Activated CD4-positive, alpha-beta T cell treated with anti-CD3 and anti-CD28 coated beads, Interleukin-2, amount 10 ng/mL, durations not matched to agents 24 days and 14 days (primary cell): ENCODE data around the gene ATF7IP. TPM values are rescaled to one million over a fixed set of nuclear protein-coding genes. Genes with fewer than 3 reads are reported as not detected.
"Not testable (repeated sequence)": the region's sequence is repeated elsewhere in the genome, so short reads cannot be mapped to it uniquely, and the experiment has no call there.

Experiments
- DNase-seq: peaks from one replicate; pipeline ENCODE4 v3.0.0; 2022
- H3K27ac Mint-ChIP-seq: one replicate; pipeline ENCODE4 v1.8.0; 2022; ENCODE audit warnings: mild to moderate bottlenecking, mixed read lengths
- H3K27me3 Mint-ChIP-seq: one replicate; pipeline ENCODE4 v1.8.0; 2022; ENCODE audit warnings: mixed read lengths
- H3K36me3 Mint-ChIP-seq: one replicate; pipeline ENCODE4 v1.8.0; 2022; ENCODE audit warnings: low read depth, mild to moderate bottlenecking, mixed read lengths
- H3K4me1 Mint-ChIP-seq: one replicate; pipeline ENCODE4 v1.8.0; 2021; ENCODE audit warnings: mixed read lengths
- H3K4me3 Mint-ChIP-seq: one replicate; pipeline ENCODE4 v1.8.0; 2022; ENCODE audit warnings: mild to moderate bottlenecking, moderate library complexity, mixed read lengths
- H3K9me3 Mint-ChIP-seq: one replicate; pipeline ENCODE4 v1.8.0; 2021; ENCODE audit warnings: mixed read lengths
- intact Hi-C: fragments of 100-400 bp; cut with micrococcal nuclease; formaldehyde crosslinking; loops from one replicate; pipeline ENCODE4 v1.15.1; 2023
- total RNA-seq: library from RNA; stranded (reverse); gene quantifications from 2 replicates; pipeline ENCODE4 v1.2.3, GENCODE V29; 2022

The ATF7IP gene
- total RNA-seq, 1 donor from 2014 or later = 72.4 TPM

GRCh38 chr12:14354665-14355064, 10.8 kb upstream of the ATF7IP start:
- H3K4me3 Mint-ChIP-seq, H3K4me1 Mint-ChIP-seq, DNase-seq, H3K27ac Mint-ChIP-seq, intact Hi-C loops, H3K36me3 Mint-ChIP-seq, H3K27me3 Mint-ChIP-seq: not testable (repeated sequence)
- peaks cover 30% of the 10 kb centered on the region for H3K9me3 Mint-ChIP-seq

DNA sequence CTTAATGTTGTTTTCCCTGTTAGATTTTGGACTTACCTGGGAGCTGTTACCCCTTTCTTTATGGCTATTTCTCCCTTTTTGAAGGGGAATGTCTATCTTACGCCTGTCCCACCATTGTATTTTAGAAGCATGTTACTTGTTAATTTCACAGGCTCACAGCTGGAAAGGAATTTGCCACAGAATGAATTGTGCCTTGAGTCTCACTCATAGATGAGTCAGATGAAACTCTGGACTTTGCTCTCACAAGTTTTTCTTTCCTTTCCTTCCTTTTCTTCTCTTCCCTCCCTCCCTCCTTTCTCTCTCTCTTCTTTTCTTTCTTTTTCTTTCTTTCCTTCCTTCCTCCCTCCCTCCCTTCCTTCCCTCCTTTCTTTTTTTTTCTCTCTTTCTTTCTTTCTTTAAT, 9.3 kb upstream of the ATF7IP start:
- no peak overlapping the region for H3K27ac Mint-ChIP-seq
- peaks cover 4% of the 10 kb centered on the region for H3K36me3 Mint-ChIP-seq
- H3K9me3 Mint-ChIP-seq = peaks cover 22% of the 10 kb centered on the region
- no peaks in the 10 kb centered on the region for H3K4me1 Mint-ChIP-seq
- DNase-seq = no peak
- intact Hi-C loops = no loop called here
- no peaks in the 10 kb centered on the region for H3K27me3 Mint-ChIP-seq
- H3K4me3 Mint-ChIP-seq = no peak overlapping the region

- H3K4me1 Mint-ChIP-seq = peaks cover 4% of the 10 kb centered on the region
- no peak overlapping the region for H3K4me3 Mint-ChIP-seq
- intact Hi-C loops = no loop called here
- H3K27me3 Mint-ChIP-seq = no peaks in the 10 kb centered on the region
- DNase-seq = no peak
- H3K9me3 Mint-ChIP-seq = peaks cover 19% of the 10 kb centered on the region
- no peak overlapping the region for H3K27ac Mint-ChIP-seq
- peaks cover 5% of the 10 kb centered on the region for H3K36me3 Mint-ChIP-seq
Measured at GRCh38 chr12:14357486-14357885, 8.0 kb upstream of the ATF7IP start.

GRCh38 chr12:14362352-14362751, 3.1 kb upstream of the ATF7IP start:
- H3K4me1 Mint-ChIP-seq = peaks cover 28% of the 10 kb centered on the region

GRCh38 chr12:14364583-14365271, 755 bp upstream of the ATF7IP start:
- peaks cover 3% of the 10 kb centered on the region for H3K9me3 Mint-ChIP-seq
- no peaks in the 10 kb centered on the region for H3K27me3 Mint-ChIP-seq
- peaks cover 9% of the 10 kb centered on the region for H3K36me3 Mint-ChIP-seq
- intact Hi-C loops = loop anchor here (1.0 to 10.0 kb wide), 7 partner anchors 30 to 1647 kb away; partner anchors contain the start of genes CDKN1B and HEBP1
- peak overlapping the region; percentile 82 for H3K4me3 Mint-ChIP-seq
- peaks cover 32% of the 10 kb centered on the region for H3K4me1 Mint-ChIP-seq
- peak overlapping the region; percentile 95 for H3K27ac Mint-ChIP-seq
- peak; percentile 62 for DNase-seq

More at GRCh38 chr12:14362352-14362751, 3.1 kb upstream of the ATF7IP start:
- H3K27ac Mint-ChIP-seq = no peak overlapping the region
- H3K4me3 Mint-ChIP-seq = no peak overlapping the region
- peaks cover 3% of the 10 kb centered on the region for H3K9me3 Mint-ChIP-seq
- no peaks in the 10 kb centered on the region for H3K27me3 Mint-ChIP-seq
- intact Hi-C loops = loop anchor here (10.0 kb wide), 1 partner anchor 1358 kb away; the partner anchor contains the start of gene HEBP1
- no peak for DNase-seq
- peaks cover 6% of the 10 kb centered on the region for H3K36me3 Mint-ChIP-seq

DNA sequence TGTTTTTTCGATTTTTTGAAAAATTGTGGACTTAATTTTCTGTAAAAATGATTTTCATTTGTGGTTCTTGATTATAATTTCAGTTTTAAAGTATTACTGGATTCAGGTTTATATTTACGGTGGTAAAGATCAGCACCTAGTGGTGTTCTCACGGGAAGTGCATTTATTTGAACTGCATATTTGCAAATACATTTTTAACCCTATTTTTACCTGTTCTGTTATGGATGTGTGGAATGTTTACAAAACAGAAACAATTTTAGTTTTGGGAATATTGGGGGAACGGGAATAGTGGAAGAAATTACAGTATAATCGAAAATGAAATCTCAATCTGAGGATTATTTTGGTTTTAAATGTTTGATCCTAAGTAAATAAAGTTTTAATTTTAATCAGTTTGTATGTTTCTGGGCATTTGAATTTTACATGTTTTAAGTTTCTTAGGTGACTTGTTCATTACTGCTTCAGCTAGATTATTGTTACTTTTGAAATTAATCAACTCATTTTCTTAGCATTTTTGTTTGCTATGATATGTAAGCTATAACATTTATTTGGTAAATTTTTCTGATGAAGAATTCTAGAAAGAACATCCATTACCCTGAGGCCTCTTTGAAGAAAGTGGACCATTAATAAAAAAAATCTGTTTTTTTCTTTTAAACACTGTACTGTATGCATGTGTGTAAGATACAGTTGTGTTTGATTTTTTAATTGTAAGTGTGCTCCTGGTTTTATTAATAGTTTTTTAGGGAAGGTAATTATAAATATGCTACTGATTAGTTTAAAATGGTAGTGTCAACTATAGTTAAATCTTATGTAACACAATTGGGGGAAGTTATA, 942 bp downstream of the ATF7IP start:
- intact Hi-C loops = loop anchor here (1.0 to 10.0 kb wide), 8 partner anchors 19 to 1649 kb away; partner anchors contain the start of genes ARHGDIB, CDKN1B and HEBP1
- no peak for DNase-seq

GRCh38 chr12:14367040-14367661, 1.7 kb downstream of the ATF7IP start:
- Mint-ChIP-seq H3K27me3 (no peaks in the 10 kb centered on the region), H3K9me3 (peaks cover 3% of the 10 kb centered on the region), H3K36me3 (peaks cover 16% of the 10 kb centered on the region), H3K4me1 (peaks cover 47% of the 10 kb centered on the region), H3K4me3 (peak overlapping the region; percentile 82), H3K27ac (peak overlapping the region; percentile 95)
- no peak for DNase-seq
- intact Hi-C loops = loop anchor here (1.0 to 10.0 kb wide), 8 partner anchors 18 to 1650 kb away; partner anchors contain the start of genes ARHGDIB, CDKN1B and HEBP1

More for the DNA sequence above, 942 bp downstream of the ATF7IP start:
- H3K4me1 Mint-ChIP-seq = peaks cover 41% of the 10 kb centered on the region
- H3K36me3 Mint-ChIP-seq = peaks cover 16% of the 10 kb centered on the region
- peaks cover 3% of the 10 kb centered on the region for H3K9me3 Mint-ChIP-seq
- H3K27me3 Mint-ChIP-seq = no peaks in the 10 kb centered on the region
- peak overlapping the region; percentile 95 for H3K27ac Mint-ChIP-seq
- H3K4me3 Mint-ChIP-seq = peak overlapping the region; percentile 82

DNA sequence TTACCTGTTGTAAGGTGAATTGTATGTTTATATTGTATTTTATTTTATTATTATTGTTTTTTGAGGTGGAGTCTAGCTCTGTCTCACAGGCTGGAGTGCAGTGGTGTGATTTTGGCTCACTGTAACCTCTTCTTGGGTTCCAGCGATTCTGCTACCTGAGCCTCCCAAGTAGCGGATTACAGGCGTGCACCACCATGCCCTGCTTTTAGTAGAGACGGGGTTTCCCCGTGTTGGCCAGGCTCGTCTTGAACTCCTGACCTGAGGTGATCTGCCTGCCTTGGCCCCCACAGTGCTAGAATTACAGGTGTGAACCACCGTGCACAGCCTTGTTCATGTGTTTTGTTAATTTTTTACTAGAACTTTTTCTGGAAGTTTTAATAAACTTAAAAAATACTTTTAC, 3.8 kb downstream of the ATF7IP start:
- no peaks in the 10 kb centered on the region for H3K27me3 Mint-ChIP-seq
- no peak overlapping the region for H3K4me3 Mint-ChIP-seq
- peaks cover 21% of the 10 kb centered on the region for H3K36me3 Mint-ChIP-seq
- no peaks in the 10 kb centered on the region for H3K9me3 Mint-ChIP-seq
- H3K27ac Mint-ChIP-seq = no peak overlapping the region
- no peak for DNase-seq
- peaks cover 54% of the 10 kb centered on the region for H3K4me1 Mint-ChIP-seq
- intact Hi-C loops = loop anchor here (5.0 to 10.0 kb wide), 2 partner anchors 1365 to 1652 kb away; partner anchors contain the start of genes CDKN1B and HEBP1

- peak overlapping the region; percentile 7 for H3K4me3 Mint-ChIP-seq
- DNase-seq = no peak
- intact Hi-C loops = loop anchor here (1.0 kb wide), 2 partner anchors 10 to 21 kb away; no protein-coding TSS in a partner anchor
- H3K27me3 Mint-ChIP-seq = no peaks in the 10 kb centered on the region
- H3K36me3 Mint-ChIP-seq = peaks cover 43% of the 10 kb centered on the region
- peaks cover 38% of the 10 kb centered on the region for H3K4me1 Mint-ChIP-seq
- peak overlapping the region; percentile 26 for H3K27ac Mint-ChIP-seq
- no peaks in the 10 kb centered on the region for H3K9me3 Mint-ChIP-seq
Measured at GRCh38 chr12:14373217-14373616, 7.7 kb downstream of the ATF7IP start.

GRCh38 chr12:14379508-14379907, 14.0 kb downstream of the ATF7IP start:
- Mint-ChIP-seq H3K27ac (no peak overlapping the region), H3K4me3 (no peak overlapping the region), H3K36me3 (peaks cover 63% of the 10 kb centered on the region), H3K27me3 (no peaks in the 10 kb centered on the region), H3K9me3 (peaks cover 11% of the 10 kb centered on the region), H3K4me1 (peaks cover 22% of the 10 kb centered on the region)
- no peak for DNase-seq
- intact Hi-C loops = no loop called here

GRCh38 chr12:14384783-14385638, 19.5 kb downstream of the ATF7IP start:
- no peaks in the 10 kb centered on the region for H3K27me3 Mint-ChIP-seq
- H3K9me3 Mint-ChIP-seq = peaks cover 2% of the 10 kb centered on the region
- peak overlapping the region; percentile 77 for H3K4me3 Mint-ChIP-seq
- H3K36me3 Mint-ChIP-seq = peaks cover 39% of the 10 kb centered on the region
- peak overlapping the region; percentile 84 for H3K27ac Mint-ChIP-seq
- H3K4me1 Mint-ChIP-seq = peaks cover 44% of the 10 kb centered on the region
- intact Hi-C loops = loop anchor here (1.0 to 5.0 kb wide), 7 partner anchors 9 to 386 kb away; a partner anchor contains a TSS
- DNase-seq = peak; percentile 91

GRCh38 chr12:14387219-14387871, 21.9 kb downstream of the ATF7IP start:
- peaks cover 44% of the 10 kb centered on the region for H3K36me3 Mint-ChIP-seq
- H3K4me3 Mint-ChIP-seq = peak overlapping the region; percentile 87
- H3K27ac Mint-ChIP-seq = peak overlapping the region; percentile 92
- no peaks in the 10 kb centered on the region for H3K9me3 Mint-ChIP-seq
- intact Hi-C loops = loop anchor here (5.0 kb wide), 1 partner anchor 65 kb away; no protein-coding TSS in a partner anchor
- no peaks in the 10 kb centered on the region for H3K27me3 Mint-ChIP-seq
- peak; percentile 34 for DNase-seq
- H3K4me1 Mint-ChIP-seq = peaks cover 60% of the 10 kb centered on the region
